Keratinocyte (primary cell): ENCODE measurements around the gene B3GLCT. TPM values are rescaled to one million over a fixed set of nuclear protein-coding genes. Genes with fewer than 3 reads are reported as not detected.

ENCODE experiments used
- DNase-seq: peaks from one replicate; pipeline ENCODE4 v3.0.0-alpha.2; 2011; ENCODE audit warnings: low read depth, missing footprints, low spot score
- FAIRE-seq: peaks from 2 replicates; lab custom pipeline; 2011; peaks lifted over from hg19 to GRCh38; lab: Jason Lieb, UNC
- H2AFZ ChIP-seq: 2 replicates; pipeline ENCODE4 v1.6.0; 2012; ENCODE audit warnings: low read length, control low read depth, inconsistent platforms; ENCODE audit not compliant: control insufficient read depth
- H3K27ac ChIP-seq: 2 replicates; pipeline ENCODE4 v1.5.1; 2011; ENCODE audit warnings: low read length; ENCODE audit not compliant: control insufficient read depth, insufficient read depth
- H3K27me3 ChIP-seq: 3 replicates; pipeline ENCODE4 v1.6.0; 2011; ENCODE audit warnings: low read length; ENCODE audit not compliant: control insufficient read depth, insufficient read depth; ENCODE audit errors: extremely low read depth
- H3K36me3 ChIP-seq, 2 experiments: 2 replicates in 1 of 2; 3 replicates in 1 of 2; pipeline ENCODE4 v1.5.1; 2011; ENCODE audit warnings: low read length in 2 of 2, mild to moderate bottlenecking in 1 of 2; ENCODE audit not compliant: control insufficient read depth in 2 of 2, insufficient read depth in 2 of 2; ENCODE audit errors: extremely low read depth in 1 of 2
- H3K4me1 ChIP-seq: 3 replicates; pipeline ENCODE4 v1.5.1; 2011; ENCODE audit warnings: low read length; ENCODE audit not compliant: control insufficient read depth, insufficient read depth; ENCODE audit errors: extremely low read depth
- H3K4me2 ChIP-seq: 3 replicates; pipeline ENCODE4 v1.6.0; 2011; ENCODE audit warnings: low read depth, low read length; ENCODE audit not compliant: control insufficient read depth, insufficient read depth; ENCODE audit errors: extremely low read depth
- H3K4me3 ChIP-seq, 3 experiments: fragments of 200-600 bp in 1 of 3; sonication (generic) in 1 of 3; 2 replicates in 2 of 3; 3 replicates in 1 of 3; pipeline ENCODE4 v1.5.1; 2011 to 2016; ENCODE audit warnings: low read length in 3 of 3, mild to moderate bottlenecking in 3 of 3, control low read depth in 2 of 3, inconsistent platforms in 1 of 3, low read depth in 1 of 3, mixed read lengths in 1 of 3, mixed run types in 1 of 3, moderate library complexity in 1 of 3; ENCODE audit not compliant: control insufficient read depth in 2 of 3, insufficient read depth in 2 of 3; ENCODE audit errors: extremely low read depth in 1 of 3
- H3K79me2 ChIP-seq: 2 replicates; pipeline ENCODE4 v1.6.0; 2012; ENCODE audit warnings: low read length; ENCODE audit not compliant: control insufficient read depth, insufficient read depth
- H3K9ac ChIP-seq: 3 replicates; pipeline ENCODE4 v1.6.0; 2011; ENCODE audit warnings: low read length; ENCODE audit not compliant: control insufficient read depth, insufficient read depth; ENCODE audit errors: extremely low read depth
- H3K9me1 ChIP-seq: 3 replicates; pipeline ENCODE4 v1.6.0; 2011; ENCODE audit warnings: low read length; ENCODE audit not compliant: control insufficient read depth, insufficient read depth; ENCODE audit errors: extremely low read depth
- H3K9me3 ChIP-seq: 2 replicates; pipeline ENCODE4 v1.5.1; 2012; ENCODE audit warnings: low read depth, low read length; ENCODE audit not compliant: control insufficient read depth
- H4K20me1 ChIP-seq: 3 replicates; pipeline ENCODE4 v1.6.0; 2011; ENCODE audit warnings: low read length; ENCODE audit not compliant: control insufficient read depth, insufficient read depth; ENCODE audit errors: extremely low read depth
- EZH2 ChIP-seq: IDR thresholded peaks from one replicate; pipeline ENCODE4 v1.6.1; 2012; ENCODE audit warnings: inconsistent platforms, mild to moderate bottlenecking, low read length, moderate library complexity
- dilution Hi-C: fragments of 300-500 bp; cut with MboI; formaldehyde crosslinking; loops from one replicate; pipeline ENCODE4 v1.7.0; 2020; ENCODE audit warnings: low sequenced_read_pairs; ENCODE audit not compliant: extremely low pct_ligation_motif_present
- polyA plus RNA-seq, 5 experiments: library from polyadenylated mRNA; depleted of rRNA in 3 of 5; stranded (reverse) in 3 of 5; stranded (forward) in 1 of 5; unstranded in 1 of 5; fragments of >200 nt; gene quantifications; 1 replicate in 1 of 5; 2 replicates in 3 of 5; 3 replicates in 1 of 5; pipeline versions ENCODE4 v1.2.1 to v1.2.3, GENCODE V29; 2011 to 2012; ENCODE audit warnings: missing spikeins in 2 of 5, low read depth in 1 of 5, low replicate concordance in 1 of 5
- TF ChIP-seq, protein P1 (sequence below), 3 experiments: IDR thresholded peaks in 1 of 3; conservative IDR thresholded peaks in 1 of 3; optimal IDR thresholded peaks in 1 of 3; 2 replicates in 2 of 3; 3 replicates in 1 of 3; pipeline versions ENCODE3 to v1.5.1; 2011; ENCODE audit warnings: low read length in 3 of 3, mild to moderate bottlenecking in 3 of 3, moderate library complexity in 2 of 3, control low read depth in 1 of 3, inconsistent platforms in 1 of 3; ENCODE audit not compliant: insufficient read depth in 2 of 3; ENCODE audit errors: extremely low read depth in 1 of 3

Gene B3GLCT
- polyA plus RNA-seq, 1 donor (not counting 4 experiments of a cell fraction or from before 2014, with no cell fraction given), result 4.4 TPM

DNA sequence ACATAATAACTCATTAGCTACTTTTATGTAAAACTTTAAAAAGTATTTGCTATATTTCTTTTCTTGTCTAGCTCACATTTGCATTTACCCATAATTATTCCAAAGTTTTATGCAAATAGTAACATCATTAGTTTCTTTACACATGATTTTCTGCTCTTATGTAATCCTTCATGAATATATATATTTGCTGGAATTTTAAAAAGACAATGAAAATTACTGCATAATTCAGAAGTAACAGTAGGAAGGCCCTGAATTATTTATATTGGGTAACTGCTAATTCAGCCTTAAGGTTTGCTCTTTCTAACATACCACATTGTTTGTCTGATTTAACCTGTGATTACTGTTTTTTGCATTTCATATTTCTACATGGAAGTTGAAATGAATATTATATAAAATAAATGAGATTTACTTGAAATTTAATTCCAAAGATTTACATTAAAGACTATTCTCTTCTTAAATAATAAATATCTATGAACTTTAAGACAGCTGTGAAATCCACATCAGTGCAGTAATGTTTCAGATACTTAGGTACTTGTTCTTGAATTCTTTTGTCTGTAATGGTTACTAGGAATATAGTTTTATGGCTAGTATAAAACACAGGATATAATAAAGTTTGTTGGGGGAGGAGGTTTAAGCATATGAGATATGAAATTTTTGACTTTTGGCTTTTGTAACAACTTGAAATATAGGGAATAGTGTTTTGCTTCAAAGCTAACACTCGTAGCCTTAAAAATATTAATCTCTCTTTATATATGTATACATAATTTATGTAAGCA, 46.0 kb downstream of the B3GLCT start:
- Histone ChIP-seq H3K4me3 (no peak overlapping the region), H3K27me3 (no peaks in the 10 kb centered on the region), H3K27ac (no peak overlapping the region), H3K9me1 (no peaks in the 10 kb centered on the region), H3K36me3 (no peaks in the 10 kb centered on the region), H3K79me2 (no peaks in the 10 kb centered on the region), H3K4me1 (no peaks in the 10 kb centered on the region), H2AFZ (no peak overlapping the region), H4K20me1 (no peaks in the 10 kb centered on the region), H3K9ac (no peak overlapping the region), H3K4me2 (no peak overlapping the region), H3K9me3 (no peaks in the 10 kb centered on the region)
- no peak for FAIRE-seq
- DNase-seq, result no peak
- TF ChIP-seq EZH2, result no peak
- TF ChIP-seq, protein P1, sequence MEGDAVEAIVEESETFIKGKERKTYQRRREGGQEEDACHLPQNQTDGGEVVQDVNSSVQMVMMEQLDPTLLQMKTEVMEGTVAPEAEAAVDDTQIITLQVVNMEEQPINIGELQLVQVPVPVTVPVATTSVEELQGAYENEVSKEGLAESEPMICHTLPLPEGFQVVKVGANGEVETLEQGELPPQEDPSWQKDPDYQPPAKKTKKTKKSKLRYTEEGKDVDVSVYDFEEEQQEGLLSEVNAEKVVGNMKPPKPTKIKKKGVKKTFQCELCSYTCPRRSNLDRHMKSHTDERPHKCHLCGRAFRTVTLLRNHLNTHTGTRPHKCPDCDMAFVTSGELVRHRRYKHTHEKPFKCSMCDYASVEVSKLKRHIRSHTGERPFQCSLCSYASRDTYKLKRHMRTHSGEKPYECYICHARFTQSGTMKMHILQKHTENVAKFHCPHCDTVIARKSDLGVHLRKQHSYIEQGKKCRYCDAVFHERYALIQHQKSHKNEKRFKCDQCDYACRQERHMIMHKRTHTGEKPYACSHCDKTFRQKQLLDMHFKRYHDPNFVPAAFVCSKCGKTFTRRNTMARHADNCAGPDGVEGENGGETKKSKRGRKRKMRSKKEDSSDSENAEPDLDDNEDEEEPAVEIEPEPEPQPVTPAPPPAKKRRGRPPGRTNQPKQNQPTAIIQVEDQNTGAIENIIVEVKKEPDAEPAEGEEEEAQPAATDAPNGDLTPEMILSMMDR (optimal IDR thresholded peaks at IDR 0.05 in 1 of 3, IDR thresholded peaks at IDR 0.05 in 1 of 3, conservative IDR thresholded peaks at IDR 0.05 in 1 of 3; ENCODE audit: extremely low read depth in 1 of 3, insufficient read depth in 2 of 3, low read length in 3 of 3), result no peak
- dilution Hi-C loops, result loop anchor here (25.0 kb wide), 1 partner anchor 167 kb away; no protein-coding TSS in a partner anchor

DNA sequence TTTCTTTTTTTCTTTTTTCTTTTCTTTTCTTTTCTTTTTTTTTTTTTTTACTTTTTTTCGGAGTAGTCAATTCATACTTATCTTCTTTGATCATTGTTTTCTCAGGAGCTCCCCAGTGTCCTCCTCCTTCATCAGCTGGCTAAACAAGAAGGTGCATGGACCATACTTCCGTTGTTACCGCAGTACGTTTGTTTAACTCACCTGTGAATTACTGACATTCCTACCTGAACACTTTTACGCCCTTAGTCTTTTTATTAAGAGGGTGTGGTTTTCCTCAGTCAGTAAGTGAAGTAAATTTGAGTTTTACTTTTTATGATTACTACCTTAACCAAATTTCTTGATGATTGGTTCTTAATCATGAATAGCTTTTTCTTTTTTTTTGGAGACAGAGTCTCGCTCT, 47.1 kb downstream of the B3GLCT start:
- FAIRE-seq, result no peak
- DNase-seq, result no peak
- TF ChIP-seq EZH2, result no peak
- TF ChIP-seq, protein P1 (optimal IDR thresholded peaks at IDR 0.05 in 1 of 3, IDR thresholded peaks at IDR 0.05 in 1 of 3, conservative IDR thresholded peaks at IDR 0.05 in 1 of 3; ENCODE audit: extremely low read depth in 1 of 3, insufficient read depth in 2 of 3, low read length in 3 of 3), result no peak
- H3K9ac ChIP-seq, result no peak overlapping the region
- H2AFZ ChIP-seq, result no peak overlapping the region
- no peaks in the 10 kb centered on the region for H3K4me1 ChIP-seq
- no peaks in the 10 kb centered on the region for H3K36me3 ChIP-seq
- no peaks in the 10 kb centered on the region for H3K9me3 ChIP-seq
- H3K79me2 ChIP-seq, result no peaks in the 10 kb centered on the region
- H3K27me3 ChIP-seq, result no peaks in the 10 kb centered on the region
- no peaks in the 10 kb centered on the region for H4K20me1 ChIP-seq
- no peaks in the 10 kb centered on the region for H3K9me1 ChIP-seq
- H3K27ac ChIP-seq, result no peak overlapping the region
- dilution Hi-C loops, result loop anchor here (25.0 kb wide), 1 partner anchor 165 kb away; no protein-coding TSS in a partner anchor
- no peak overlapping the region for H3K4me3 ChIP-seq
- no peak overlapping the region for H3K4me2 ChIP-seq
